ENCODE results near the gene PIK3R4.

PIK3R4 gene

GRCh38 chr3:130687327-130687726, 59.3 kb downstream of the PIK3R4 start:
- DNase-seq (ENCODE audit: extremely low read depth, low read depth), result no peak

DNA sequence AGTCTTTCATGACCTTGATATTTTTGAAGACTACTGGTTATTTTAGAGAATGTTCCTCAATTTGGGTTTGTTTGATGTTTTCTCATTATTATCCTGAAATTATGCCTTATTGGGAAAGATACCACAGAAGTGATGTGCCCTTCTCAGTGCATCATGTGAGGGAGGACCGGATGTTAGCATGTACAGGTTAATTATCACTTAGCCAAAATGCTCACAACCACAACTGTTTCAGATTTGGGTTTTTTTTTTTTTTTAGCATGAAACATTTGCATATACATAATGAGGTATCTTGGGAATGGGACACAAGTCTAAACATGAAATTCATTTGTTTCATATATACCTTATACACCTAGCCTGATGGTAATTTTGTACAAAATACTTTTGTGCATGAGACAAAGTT, 59.8 kb downstream of the PIK3R4 start:
- no peak overlapping the region for H3K4me3 ChIP-seq (replicated peaks; ENCODE audit: low read depth, low read length)
- TF ChIP-seq CTCF (IDR thresholded peaks at IDR 0.05; ENCODE audit: low read depth, low read length, missing control alignments), result no peak
- no peak for DNase-seq (ENCODE audit: extremely low read depth, low read depth)

More at GRCh38 chr3:130687327-130687726, 59.3 kb downstream of the PIK3R4 start:
- TF ChIP-seq CTCF (IDR thresholded peaks at IDR 0.05; ENCODE audit: low read depth, low read length, missing control alignments), result no peak
- no peak overlapping the region for H3K4me3 ChIP-seq (replicated peaks; ENCODE audit: low read depth, low read length)

DNA sequence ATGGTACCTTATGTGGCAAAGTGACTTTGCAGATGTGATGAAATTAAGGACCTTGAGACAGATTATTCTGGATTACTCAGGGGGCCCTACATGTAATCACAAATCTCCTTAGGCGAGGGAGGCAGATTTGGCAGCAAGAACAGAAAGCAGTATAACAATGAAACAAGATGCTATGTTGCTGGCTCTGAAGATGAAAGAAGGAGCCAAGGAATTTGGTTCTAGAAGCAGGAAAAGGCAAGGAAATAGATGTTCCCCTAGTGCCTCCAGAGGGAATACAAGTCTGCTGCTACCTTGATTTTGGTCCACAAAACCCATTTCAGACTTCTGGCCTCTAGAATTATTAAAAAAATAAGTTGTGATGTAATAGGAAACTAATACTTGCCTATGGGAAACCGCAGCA, 64.5 kb downstream of the PIK3R4 start:
- TF ChIP-seq CTCF (IDR thresholded peaks at IDR 0.05; ENCODE audit: low read depth, low read length, missing control alignments), result no peak
- no peak overlapping the region for H3K4me3 ChIP-seq (replicated peaks; ENCODE audit: low read depth, low read length)
- DNase-seq (ENCODE audit: extremely low read depth, low read depth), result no peak

DNA sequence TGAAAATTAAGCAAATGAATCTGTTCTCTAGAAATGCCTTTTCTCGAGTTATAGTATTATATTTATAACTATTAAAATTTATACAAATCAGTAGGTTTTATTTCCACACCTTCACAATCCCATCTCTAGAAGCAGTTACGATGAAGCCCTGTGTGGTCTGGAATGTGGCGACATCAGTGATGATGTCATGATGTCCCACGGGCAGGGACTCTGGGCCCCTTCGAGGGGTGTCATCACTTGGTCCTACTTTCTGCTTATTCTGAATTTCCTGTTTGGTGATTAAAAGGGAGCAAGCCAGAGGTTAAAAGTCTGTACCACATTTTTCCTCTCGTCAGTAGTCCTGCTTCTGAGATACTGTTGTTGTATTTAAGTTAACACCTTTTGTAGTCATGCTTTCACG, 67.4 kb downstream of the PIK3R4 start:
- H3K4me3 ChIP-seq (replicated peaks; ENCODE audit: low read depth, low read length), result no peak overlapping the region
- DNase-seq (ENCODE audit: extremely low read depth, low read depth), result no peak
- no peak for TF ChIP-seq CTCF (IDR thresholded peaks at IDR 0.05; ENCODE audit: low read depth, low read length, missing control alignments)

DNA sequence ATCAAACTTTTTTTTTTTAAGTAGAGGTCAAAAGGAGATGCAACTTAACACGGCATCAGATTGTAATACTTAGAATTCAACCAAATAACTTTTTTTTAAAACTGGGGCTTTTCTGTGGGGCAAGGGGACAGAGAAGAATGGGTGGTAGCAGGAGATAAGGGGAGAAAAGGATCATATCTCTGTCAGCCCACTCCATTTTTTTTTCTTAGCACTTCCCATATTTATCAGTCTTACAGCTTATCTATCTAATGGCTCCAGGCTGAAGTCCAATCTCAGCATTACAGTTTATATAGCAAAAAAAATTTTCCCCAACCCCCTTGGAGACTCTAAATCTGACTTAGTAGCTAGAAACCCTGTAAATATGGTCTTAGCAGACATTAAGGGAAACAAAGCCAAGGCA, 69.3 kb downstream of the PIK3R4 start:
- no peak for TF ChIP-seq CTCF (IDR thresholded peaks at IDR 0.05; ENCODE audit: low read depth, low read length, missing control alignments)
- no peak overlapping the region for H3K4me3 ChIP-seq (replicated peaks; ENCODE audit: low read depth, low read length)

GRCh38 chr3:130671545-130672312, 74.9 kb downstream of the PIK3R4 start:
- no peak for DNase-seq (ENCODE audit: extremely low read depth, low read depth)
- H3K4me3 ChIP-seq (replicated peaks; ENCODE audit: low read depth, low read length), result no peak overlapping the region
- no peak for TF ChIP-seq CTCF (IDR thresholded peaks at IDR 0.05; ENCODE audit: low read depth, low read length, missing control alignments)

More for the DNA sequence above, 69.3 kb downstream of the PIK3R4 start:
- no peak for DNase-seq (ENCODE audit: extremely low read depth, low read depth)

- no peak for TF ChIP-seq CTCF (IDR thresholded peaks at IDR 0.05; ENCODE audit: low read depth, low read length, missing control alignments)
- DNase-seq (ENCODE audit: extremely low read depth, low read depth), result no peak
- H3K4me3 ChIP-seq (replicated peaks; ENCODE audit: low read depth, low read length), result no peak overlapping the region
Measured at GRCh38 chr3:130669740-130670139, 76.9 kb downstream of the PIK3R4 start.

Measured in HFF-Myc (cell line).